IMR-90 (cell line): Measurements from ENCODE around the gene SERPINB8. TPM values are rescaled to one million over a fixed set of nuclear protein-coding genes. Genes with fewer than 3 reads are reported as not detected.

Source experiments
- ATAC-seq: fragments of 200-7000 bp; cut with Tn5 transposase; 2 replicates; pipeline ENCODE4 v1.9.1; 2020; ENCODE audit warnings: low read depth, mild to moderate bottlenecking, moderate library complexity
- BruUV-seq: library from RNA; stranded (reverse); fragments of 400-500 nt; replicated peaks from 2 replicates; lab custom pipeline; 2021; lab: Mats Ljungman, UMichigan
- CTCF ChIA-PET: fragments of 300-600 bp; formaldehyde crosslinking; extraction: SDS; loops from one replicate; lab custom pipeline; 2021; ENCODE audit warnings: antibody characterized with exemption; lab: Yijun Ruan, JAX
- POLR2A ChIA-PET: fragments of 300-600 bp; sonication (Branson Sonifier 250); formaldehyde crosslinking; loops from one replicate; lab custom pipeline; 2022; ENCODE audit warnings: antibody characterized with exemption; ENCODE audit not compliant: unreplicated experiment; lab: Charles Lee
- DNase-seq: peaks from one replicate; pipeline ENCODE4 v3.0.0; 2013
- H2AFZ ChIP-seq: replicated peaks from 2 replicates; pipeline ENCODE3; 2013; ENCODE audit warnings: low read length, mild to moderate bottlenecking; ENCODE audit not compliant: poor library complexity
- H2AK5ac ChIP-seq: 2 replicates; pipeline ENCODE4 v1.6.1; 2013; ENCODE audit warnings: low read depth, low read length, inconsistent platforms
- H2AK9ac ChIP-seq: replicated peaks from 2 replicates; pipeline ENCODE3; 2013; ENCODE audit warnings: mild to moderate bottlenecking, low read depth, low read length, moderate library complexity; ENCODE audit not compliant: poor library complexity
- H2BK120ac ChIP-seq: 2 replicates; pipeline ENCODE4 v1.6.1; 2013; ENCODE audit warnings: low read depth, low read length, inconsistent platforms
- H2BK15ac ChIP-seq: 3 replicates; pipeline ENCODE4 v1.6.1; 2013; ENCODE audit warnings: low read depth, low read length, inconsistent platforms
- H2BK20ac ChIP-seq: 2 replicates; pipeline ENCODE4 v1.6.1; 2013; ENCODE audit warnings: low read depth, mild to moderate bottlenecking, inconsistent platforms, low read length, moderate library complexity
- H2BK5ac ChIP-seq: 2 replicates; pipeline ENCODE4 v1.6.1; 2013; ENCODE audit warnings: mild to moderate bottlenecking, low read depth, low read length, inconsistent platforms; ENCODE audit not compliant: poor library complexity, severe bottlenecking
- H3K14ac ChIP-seq: replicated peaks from 2 replicates; pipeline ENCODE4 v1.6.1; 2013; ENCODE audit warnings: low read depth, low read length, inconsistent platforms
- H3K18ac ChIP-seq: 2 replicates; pipeline ENCODE4 v1.6.1; 2013; ENCODE audit warnings: low read depth, low read length, control low read depth
- H3K23ac ChIP-seq: 2 replicates; pipeline ENCODE4 v1.6.1; 2013; ENCODE audit warnings: low read depth, low read length, inconsistent platforms
- H3K27ac ChIP-seq: 2 replicates; pipeline ENCODE4 v1.5.1; 2013; ENCODE audit warnings: mild to moderate bottlenecking, control low read depth, low read length; ENCODE audit not compliant: insufficient read depth
- H3K27me3 ChIP-seq: 2 replicates; pipeline ENCODE4 v1.6.1; 2013; ENCODE audit warnings: low read length; ENCODE audit not compliant: control insufficient read depth, insufficient read depth
- H3K36me3 ChIP-seq: 2 replicates; pipeline ENCODE4 v1.6.1; 2013; ENCODE audit warnings: low read length, mixed read lengths; ENCODE audit not compliant: control insufficient read depth, insufficient read depth
- H3K4ac ChIP-seq: 2 replicates; pipeline ENCODE4 v1.6.1; 2013; ENCODE audit warnings: low read depth, low read length, inconsistent platforms
- H3K4me1 ChIP-seq: 2 replicates; pipeline ENCODE4 v1.6.1; 2013; ENCODE audit warnings: low read length, mixed read lengths; ENCODE audit not compliant: control insufficient read depth, insufficient read depth
- H3K4me2 ChIP-seq: 2 replicates; pipeline ENCODE4 v1.6.1; 2013; ENCODE audit warnings: low read depth, mild to moderate bottlenecking, control low read depth, low read length, moderate library complexity
- H3K4me3 ChIP-seq: 2 replicates; pipeline ENCODE4 v1.5.1; 2013; ENCODE audit warnings: low read depth, mild to moderate bottlenecking, control low read depth, low read length, moderate library complexity; ENCODE audit not compliant: insufficient read depth
- H3K56ac ChIP-seq: 2 replicates; pipeline ENCODE4 v1.6.1; 2013; ENCODE audit warnings: low read length, inconsistent platforms; ENCODE audit not compliant: insufficient read depth; ENCODE audit errors: extremely low read depth
- H3K79me1 ChIP-seq, 2 experiments: 2 replicates each; pipeline ENCODE4 v1.6.1; 2013; ENCODE audit warnings: low read length in 2 of 2, inconsistent platforms in 1 of 2, low read depth in 1 of 2
- H3K9ac ChIP-seq: 2 replicates; pipeline ENCODE4 v1.6.1; 2013; ENCODE audit warnings: low read depth, low read length, control low read depth
- H3K9me1 ChIP-seq: 2 replicates; pipeline ENCODE4 v1.6.1; 2013; ENCODE audit warnings: low read length, inconsistent platforms; ENCODE audit not compliant: insufficient read depth
- H3K9me3 ChIP-seq: 2 replicates; pipeline ENCODE4 v1.6.1; 2013; ENCODE audit warnings: low read length; ENCODE audit not compliant: control insufficient read depth, insufficient read depth
- H4K20me1 ChIP-seq: 2 replicates; pipeline ENCODE4 v1.6.1; 2013; ENCODE audit warnings: low read length, inconsistent platforms; ENCODE audit not compliant: insufficient read depth
- H4K5ac ChIP-seq: 2 replicates; pipeline ENCODE4 v1.6.1; 2013; ENCODE audit warnings: mild to moderate bottlenecking, low read depth, low read length, control low read depth
- H4K8ac ChIP-seq, 2 experiments: 2 replicates each; pipeline ENCODE4 v1.6.1; 2013; ENCODE audit warnings: low read depth in 2 of 2, low read length in 2 of 2, control low read depth in 1 of 2, inconsistent platforms in 1 of 2
- H4K91ac ChIP-seq: 2 replicates; pipeline ENCODE4 v1.6.1; 2013; ENCODE audit warnings: low read depth, low read length, inconsistent platforms; ENCODE audit not compliant: insufficient read depth
- BHLHE40 ChIP-seq: fragments of 150-350 bp; IDR thresholded peaks from 2 replicates; pipeline ENCODE4 v1.6.1; 2016; ENCODE audit warnings: mild to moderate bottlenecking, low read depth, low read length
- CEBPB ChIP-seq: IDR thresholded peaks from 2 replicates; pipeline ENCODE4 v1.6.1; 2012; ENCODE audit warnings: low read depth, low read length, improper control_type of control experiment
- CHD1 ChIP-seq: IDR thresholded peaks from 2 replicates; pipeline ENCODE4 v1.6.1; 2012; ENCODE audit warnings: low read depth, low read length, improper control_type of control experiment
- CTCF ChIP-seq: conservative IDR thresholded peaks from 2 replicates; pipeline ENCODE4 v1.5.1; 2012; ENCODE audit warnings: mild to moderate bottlenecking, low read depth, low read length, improper control_type of control experiment
- ELK1 ChIP-seq: fragments of 150-350 bp; IDR thresholded peaks from 2 replicates; pipeline ENCODE4 v1.6.1; 2016; ENCODE audit warnings: low read depth, mild to moderate bottlenecking, low read length, moderate library complexity, borderline replicate concordance
- FOS ChIP-seq: fragments of 150-350 bp; IDR thresholded peaks from 2 replicates; pipeline ENCODE4 v1.6.1; 2016; ENCODE audit warnings: low read depth, low read length
- MAFK ChIP-seq: IDR thresholded peaks from 2 replicates; pipeline ENCODE4 v1.6.1; 2012; ENCODE audit warnings: low read depth, low read length, improper control_type of control experiment
- MAZ ChIP-seq: IDR thresholded peaks from 2 replicates; pipeline ENCODE4 v1.6.1; 2012; ENCODE audit warnings: low read depth, mild to moderate bottlenecking, low read length, improper control_type of control experiment, moderate library complexity, borderline replicate concordance
- MXI1 ChIP-seq: IDR thresholded peaks from 2 replicates; pipeline ENCODE4 v1.6.1; 2012; ENCODE audit warnings: low read depth, mild to moderate bottlenecking, low read length, moderate library complexity, borderline replicate concordance
- NFE2L2 ChIP-seq: fragments of 150-350 bp; IDR thresholded peaks from 2 replicates; pipeline ENCODE4 v1.6.1; 2016; ENCODE audit warnings: low read depth, mild to moderate bottlenecking, low read length
- POLR2A ChIP-seq: IDR thresholded peaks from 2 replicates; pipeline ENCODE4 v1.6.1; 2012; ENCODE audit warnings: mild to moderate bottlenecking, low read depth, low read length
- RAD21 ChIP-seq: IDR thresholded peaks from 2 replicates; pipeline ENCODE4 v1.6.1; 2012; ENCODE audit warnings: low read length, improper control_type of control experiment
- RCOR1 ChIP-seq: IDR thresholded peaks from 2 replicates; pipeline ENCODE4 v1.6.1; 2012; ENCODE audit warnings: mild to moderate bottlenecking, low read length, improper control_type of control experiment; ENCODE audit not compliant: insufficient replicate concordance
- RFX5 ChIP-seq: IDR thresholded peaks from 2 replicates; pipeline ENCODE4 v1.8.0; 2012; ENCODE audit warnings: low read depth, mild to moderate bottlenecking, low read length, moderate library complexity
- SMC3 ChIP-seq: fragments of 150-350 bp; IDR thresholded peaks from 2 replicates; pipeline ENCODE4 v1.6.1; 2016; ENCODE audit warnings: low read depth, mild to moderate bottlenecking, antibody characterized with exemption, low read length, moderate library complexity
- WGBS, 2 experiments: methylation state at CpG; one replicate each; pipeline versions ENCODE4 v1.1.5 to v1.1.7; 2013; ENCODE audit warnings: missing lambda C conversion rate in 2 of 2; ENCODE audit not compliant: insufficient read length in 1 of 2; ENCODE audit errors: extremely low coverage in 2 of 2; 5-methylcytosine and 5-hydroxymethylcytosine counted together
- dilution Hi-C: fragments of 300-500 bp; cut with HindIII; formaldehyde crosslinking; loops from one replicate; pipeline ENCODE4 v1.14.3; 2018; ENCODE audit warnings: low sequenced_read_pairs; ENCODE audit not compliant: unreplicated experiment
- in situ Hi-C: fragments of 300-500 bp; cut with MboI; formaldehyde crosslinking; loops from 3 replicates; pipeline ENCODE4 v1.14.3; 2019; ENCODE audit warnings: low sequenced_read_pairs, inconsistent platforms, mixed read lengths
- intact Hi-C: fragments of 100-400 bp; cut with micrococcal nuclease; formaldehyde crosslinking; loops from 2 replicates; pipeline ENCODE4 v1.10.0; 2022
- polyA plus RNA-seq, 3 experiments: library from polyadenylated mRNA; depleted of rRNA; stranded (reverse); fragments of >200 nt; gene quantifications; 2 replicates each; pipeline ENCODE4 v1.2.3, GENCODE V29; 2012; ENCODE audit warnings: low replicate concordance in 1 of 3
- total RNA-seq: library from RNA; depleted of rRNA; stranded (reverse); fragments of >200 nt; gene quantifications from 2 replicates; pipeline ENCODE4 v1.2.3, GENCODE V29; 2012

Gene SERPINB8
- total and polyA plus RNA-seq, 2 of the 4 experiments (the other 2 are of a cell fraction) = 14.3 to 16.7 TPM

- dilution Hi-C loops = no loop called here
- 51% methylated on average over 3 of the region's 7 CpGs; no CpG with 5 or more reads in 1 of the 2 experiments for whole genome bisulfite sequencing, 2 experiments
- CTCF ChIA-PET = no interaction called here
Measured at GRCh38 chr18:63986885-63987284, 17.0 kb downstream of the SERPINB8 start.

More at GRCh38 chr18:63986885-63987284, 17.0 kb downstream of the SERPINB8 start:
- H3K18ac ChIP-seq = no peak overlapping the region
- H2BK120ac ChIP-seq = no peak overlapping the region
- TF ChIP-seq CHD1 (no peak), MAZ (no peak), RFX5 (no peak), FOS (no peak), MAFK (no peak), RAD21 (no peak), CTCF (no peak), MXI1 (no peak), SMC3 (no peak), CEBPB (no peak), NFE2L2 (no peak), RCOR1 (no peak), POLR2A (no peak), BHLHE40 (no peak), ELK1 (no peak)
- no peaks in the 10 kb centered on the region for H3K9me3 ChIP-seq
- H4K91ac ChIP-seq = no peak overlapping the region
- H3K9me1 ChIP-seq = no peaks in the 10 kb centered on the region
- no peak overlapping the region for H2BK15ac ChIP-seq
- no peaks in the 10 kb centered on the region for H3K27me3 ChIP-seq
- H3K36me3 ChIP-seq = peaks cover 14% of the 10 kb centered on the region
- no peak overlapping the region for H3K4ac ChIP-seq
- H3K27ac ChIP-seq = no peak overlapping the region
- peaks cover 2% of the 10 kb centered on the region; the same call in 1 of the 2 replicates for H3K4me1 ChIP-seq
- no peak overlapping the region for H3K4me3 ChIP-seq
- POLR2A ChIA-PET = no interaction called here
- no peaks in the 10 kb centered on the region for H4K20me1 ChIP-seq
- in situ Hi-C loops (no loop called here), intact Hi-C loops (no loop called here)
- no peak overlapping the region for H4K5ac ChIP-seq
- DNase-seq (no peak), ATAC-seq (no peak)
- H3K79me1 ChIP-seq = peaks cover 0 to 4% of the 10 kb centered on the region in 2 experiments; a peak in 2 of 4 replicates
- no peak overlapping the region for H3K56ac ChIP-seq
- no peak overlapping the region for H2AK5ac ChIP-seq
- no peak overlapping the region for H3K9ac ChIP-seq
- H2AFZ ChIP-seq = no peak overlapping the region
- no peak overlapping the region for H3K4me2 ChIP-seq
- BruUV-seq = no TSS peak
- H4K8ac ChIP-seq = no peak overlapping the region
- H3K23ac ChIP-seq = no peak overlapping the region
- no peak overlapping the region for H3K14ac ChIP-seq
- H2BK5ac ChIP-seq = no peak overlapping the region
- no peak overlapping the region for H2BK20ac ChIP-seq
- H2AK9ac ChIP-seq = no peak overlapping the region
